ENCODE results near the gene CAD. TPM values are rescaled to one million over a fixed set of nuclear protein-coding genes. Genes with fewer than 3 reads are reported as not detected.

Gene CAD
- total RNA-seq, 2 experiments from 2014 or later, result 132 to 173 TPM

- H3K4me1 ChIP-seq (ENCODE audit: insufficient read depth, low read length, poor library complexity, severe bottlenecking), result peaks cover 20% of the 10 kb centered on the region
- no peak for DNase-seq (ENCODE audit: low spot score)
- no peak overlapping the region for H3K4me2 ChIP-seq (ENCODE audit: low read length)
- H3K4me3 ChIP-seq (ENCODE audit: low read depth, low read length, poor library complexity, severe bottlenecking), result no peak overlapping the region
- no TSS peak for BruUV-seq (replicated peaks)
- H3K79me2 ChIP-seq (ENCODE audit: insufficient read depth, low read depth, low read length), result peaks cover 43% of the 10 kb centered on the region
- intact Hi-C loops (cut with micrococcal nuclease; ENCODE audit: unreplicated experiment), result no loop called here
- no peaks in the 10 kb centered on the region for H3K9me2 ChIP-seq (ENCODE audit: insufficient read depth, low read length)
- ChIA-PET CTCF (ENCODE audit: unreplicated experiment) (no interaction called here), POLR2A (no interaction called here)
- no peak overlapping the region for H2AFZ ChIP-seq (ENCODE audit: low read length)
- TF ChIP-seq EZH2phosphoT487 (IDR thresholded peaks at IDR 0.05; ENCODE audit: borderline replicate concordance, low read depth, low read length) (no peak), CTCF (conservative IDR thresholded peaks at IDR 0.05; ENCODE audit: low read length) (no peak)
- no peaks in the 10 kb centered on the region; the same call in 1 of the 2 replicates for H4K20me1 ChIP-seq (ENCODE audit: insufficient read depth, low read length)
- no peaks in the 10 kb centered on the region for H3K9me3 ChIP-seq (ENCODE audit: low read length)
- peaks cover 99% of the 10 kb centered on the region for H3K36me3 ChIP-seq (ENCODE audit: insufficient read depth, low read length)
- no peak overlapping the region for H3K27ac ChIP-seq (ENCODE audit: low read depth, low read length, poor library complexity, severe bottlenecking)
These were observed 5.2 kb downstream of the CAD start for GRCh38 chr2:27222407-27222806.

GRCh38 chr2:27223416-27223815 lies 6.2 kb downstream of the CAD start:
- Histone ChIP-seq H3K36me3 (ENCODE audit: insufficient read depth, low read length) (peaks cover 99% of the 10 kb centered on the region), H2AFZ (ENCODE audit: low read length) (no peak overlapping the region), H3K27ac (ENCODE audit: low read depth, low read length, poor library complexity, severe bottlenecking) (no peak overlapping the region), H3K4me1 (ENCODE audit: insufficient read depth, low read length, poor library complexity, severe bottlenecking) (peaks cover 19% of the 10 kb centered on the region), H4K20me1 (ENCODE audit: insufficient read depth, low read length) (peaks cover 8% of the 10 kb centered on the region), H3K4me3 (ENCODE audit: low read depth, low read length, poor library complexity, severe bottlenecking) (no peak overlapping the region), H3K9me3 (ENCODE audit: low read length) (no peaks in the 10 kb centered on the region), H3K4me2 (ENCODE audit: low read length) (no peak overlapping the region), H3K79me2 (ENCODE audit: insufficient read depth, low read depth, low read length) (peaks cover 37% of the 10 kb centered on the region), H3K9me2 (ENCODE audit: insufficient read depth, low read length) (no peaks in the 10 kb centered on the region)
- CTCF ChIA-PET (ENCODE audit: unreplicated experiment), result no interaction called here
- POLR2A ChIA-PET, result interaction anchor here (0.5 to 0.7 kb wide), 2 partner anchors 16 to 21 kb away, joined by 3 to 4 read pairs; no protein-coding TSS in a partner anchor
- intact Hi-C loops (cut with micrococcal nuclease; ENCODE audit: unreplicated experiment), result no loop called here
- TF ChIP-seq EZH2phosphoT487 (IDR thresholded peaks at IDR 0.05; ENCODE audit: borderline replicate concordance, low read depth, low read length), result no peak
- TF ChIP-seq CTCF (conservative IDR thresholded peaks at IDR 0.05; ENCODE audit: low read length), result no peak
- no TSS peak for BruUV-seq (replicated peaks)
- no peak for DNase-seq (ENCODE audit: low spot score)

- Histone ChIP-seq H3K4me3 (ENCODE audit: low read depth, low read length, poor library complexity, severe bottlenecking) (no peak overlapping the region), H2AFZ (ENCODE audit: low read length) (no peak overlapping the region), H4K20me1 (ENCODE audit: insufficient read depth, low read length) (peaks cover 8% of the 10 kb centered on the region), H3K36me3 (ENCODE audit: insufficient read depth, low read length) (peaks cover 98% of the 10 kb centered on the region), H3K79me2 (ENCODE audit: insufficient read depth, low read depth, low read length) (peaks cover 16% of the 10 kb centered on the region; the same call in 1 of the 2 replicates), H3K4me1 (ENCODE audit: insufficient read depth, low read length, poor library complexity, severe bottlenecking) (no peaks in the 10 kb centered on the region), H3K27ac (ENCODE audit: low read depth, low read length, poor library complexity, severe bottlenecking) (no peak overlapping the region), H3K4me2 (ENCODE audit: low read length) (no peak overlapping the region), H3K9me2 (ENCODE audit: insufficient read depth, low read length) (no peaks in the 10 kb centered on the region), H3K9me3 (ENCODE audit: low read length) (no peaks in the 10 kb centered on the region)
- no peak for DNase-seq (ENCODE audit: low spot score)
- BruUV-seq (replicated peaks), result no TSS peak
- ChIA-PET CTCF (ENCODE audit: unreplicated experiment) (no interaction called here), POLR2A (no interaction called here)
- intact Hi-C loops (cut with micrococcal nuclease; ENCODE audit: unreplicated experiment), result no loop called here
- TF ChIP-seq CTCF (conservative IDR thresholded peaks at IDR 0.05; ENCODE audit: low read length) (no peak), EZH2phosphoT487 (IDR thresholded peaks at IDR 0.05; ENCODE audit: borderline replicate concordance, low read depth, low read length) (no peak)
These were observed 8.4 kb downstream of the CAD start for GRCh38 chr2:27225526-27225925.

All from OCI-LY7 (cell line).